Activated T-helper 17 cell treated with anti-CD3 and anti-CD28 coated beads, Interleukin-2, amount 50 U/mL, for 72 hours (primary cell): ENCODE results near the gene KCNK4. TPM values are rescaled to one million over a fixed set of nuclear protein-coding genes. Genes with fewer than 3 reads are reported as not detected.

Experiments used
- ATAC-seq: fragments of 150-1000 bp; cut with Tn5 transposase; replicated peaks from 2 replicates; pipeline ENCODE4 v1.10.0; 2021; ENCODE audit warnings: mild to moderate bottlenecking, moderate library complexity
- H3K27ac Mint-ChIP-seq: one replicate; pipeline ENCODE4 v1.8.0; 2022; ENCODE audit warnings: mixed read lengths
- H3K27me3 Mint-ChIP-seq: one replicate; pipeline ENCODE4 v1.8.0; 2022; ENCODE audit warnings: mixed read lengths
- H3K36me3 Mint-ChIP-seq: one replicate; pipeline ENCODE4 v1.8.0; 2022; ENCODE audit warnings: low read depth, mild to moderate bottlenecking, mixed read lengths
- H3K4me1 Mint-ChIP-seq: one replicate; pipeline ENCODE4 v1.8.0; 2022; ENCODE audit warnings: mixed read lengths
- H3K4me3 Mint-ChIP-seq: one replicate; pipeline ENCODE4 v1.8.0; 2022; ENCODE audit warnings: mild to moderate bottlenecking, mixed read lengths
- H3K9me3 Mint-ChIP-seq: one replicate; pipeline ENCODE4 v1.8.0; 2022; ENCODE audit warnings: mixed read lengths
- total RNA-seq, 2 donors: library from RNA; stranded (reverse); gene quantifications; one replicate each; pipeline ENCODE4 v1.2.3, GENCODE V29; 2022

Gene KCNK4
- total RNA-seq, 2 donors from 2014 or later, result not detected

DNA sequence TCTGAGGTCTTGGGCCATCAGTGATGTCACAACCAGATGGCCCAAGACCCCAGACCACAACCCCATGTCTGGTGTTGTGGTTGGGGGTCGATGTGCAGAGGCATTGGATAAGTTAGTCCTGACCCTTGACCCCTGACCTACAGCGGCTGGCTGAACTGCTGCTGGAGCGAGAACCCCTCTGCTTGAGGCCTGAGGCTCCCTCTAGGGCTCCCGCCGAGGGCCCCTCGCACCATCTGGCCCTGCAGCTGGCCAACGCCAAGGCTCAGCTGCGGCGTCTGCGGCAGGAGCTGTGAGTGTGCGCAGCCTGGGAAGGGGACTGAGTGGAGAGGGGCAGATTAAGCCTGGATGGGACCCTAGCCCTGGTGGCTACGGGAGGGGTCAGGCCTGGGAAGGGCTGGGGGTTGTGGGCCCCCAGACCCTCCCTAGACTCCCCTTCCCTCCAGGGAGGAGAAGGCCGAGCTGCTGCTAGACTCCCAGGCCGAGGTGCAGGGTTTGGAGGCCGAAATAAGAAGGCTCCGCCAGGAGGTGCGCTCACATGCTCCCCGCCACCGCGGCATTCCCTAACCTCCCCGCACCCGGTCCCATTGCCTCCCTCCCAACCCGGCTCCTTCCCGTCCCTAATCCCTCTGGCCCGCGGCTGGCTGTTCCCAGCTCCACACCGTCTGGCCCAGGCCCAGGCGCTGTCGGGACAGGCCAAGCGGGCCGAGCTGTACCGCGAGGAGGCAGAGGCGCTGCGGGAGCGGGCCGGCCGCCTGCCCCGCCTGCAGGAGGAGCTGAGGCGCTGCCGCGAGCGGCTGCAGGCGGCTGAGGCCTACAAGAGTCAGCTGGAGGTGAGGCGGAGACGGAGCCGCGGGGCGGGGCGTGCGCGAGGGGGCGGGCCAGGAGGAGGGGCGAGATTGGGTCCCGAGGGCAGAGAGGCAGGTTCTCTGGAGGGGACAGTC lies 51.0 kb downstream of the KCNK4 start:
- H3K9me3 Mint-ChIP-seq, result no peaks in the 10 kb centered on the region
- peak; percentile 63 for ATAC-seq
- peaks cover 61% of the 10 kb centered on the region for H3K36me3 Mint-ChIP-seq
- H3K27me3 Mint-ChIP-seq, result no peaks in the 10 kb centered on the region
- peak overlapping the region; percentile 96 for H3K4me3 Mint-ChIP-seq
- H3K4me1 Mint-ChIP-seq, result peaks cover 8% of the 10 kb centered on the region
- no peak overlapping the region for H3K27ac Mint-ChIP-seq

DNA sequence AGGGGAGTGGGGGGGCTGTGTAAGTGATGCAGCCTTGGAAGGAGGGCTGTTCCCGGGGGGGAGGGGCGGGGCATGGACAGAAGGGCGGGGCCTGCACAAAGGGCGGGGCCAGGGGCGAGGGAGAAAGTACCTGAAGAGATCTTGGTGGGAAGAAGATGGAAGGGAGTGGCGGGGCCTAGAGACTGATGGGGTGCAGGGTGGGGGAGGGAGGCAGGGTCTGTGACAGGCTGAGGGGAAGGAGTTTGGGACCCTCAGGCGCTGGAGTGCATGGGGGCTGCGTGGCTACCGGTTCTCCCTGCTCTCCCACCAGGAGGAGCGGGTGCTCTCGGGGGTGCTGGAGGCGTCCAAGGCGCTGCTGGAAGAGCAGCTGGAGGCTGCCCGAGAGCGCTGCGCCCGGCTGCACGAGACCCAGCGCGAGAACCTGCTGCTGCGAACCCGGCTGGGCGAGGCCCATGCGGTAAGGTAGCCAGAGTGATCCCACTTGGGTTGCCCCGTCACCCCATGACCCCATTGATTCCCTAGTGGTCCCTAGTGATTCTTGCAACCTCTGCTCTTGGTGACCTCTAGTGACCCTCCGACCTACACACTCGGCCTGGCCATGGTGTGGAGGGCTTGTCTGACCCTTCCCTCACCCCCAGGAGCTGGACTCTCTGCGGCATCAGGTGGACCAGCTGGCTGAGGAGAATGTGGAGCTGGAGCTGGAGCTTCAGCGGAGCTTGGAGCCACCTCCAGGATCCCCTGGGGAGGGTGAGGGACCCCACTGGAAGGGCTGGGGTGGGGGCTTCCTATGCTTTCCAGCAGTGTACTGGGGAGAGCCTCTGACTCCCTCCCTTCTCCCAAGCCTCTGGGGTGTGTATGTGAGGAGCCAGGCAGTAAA lies 52.0 kb downstream of the KCNK4 start:
- H3K9me3 Mint-ChIP-seq, result no peaks in the 10 kb centered on the region
- ATAC-seq, result no peak
- H3K27me3 Mint-ChIP-seq, result no peaks in the 10 kb centered on the region
- no peak overlapping the region for H3K27ac Mint-ChIP-seq
- H3K36me3 Mint-ChIP-seq, result peaks cover 62% of the 10 kb centered on the region
- H3K4me1 Mint-ChIP-seq, result peaks cover 8% of the 10 kb centered on the region
- peak overlapping the region; percentile 96 for H3K4me3 Mint-ChIP-seq

DNA sequence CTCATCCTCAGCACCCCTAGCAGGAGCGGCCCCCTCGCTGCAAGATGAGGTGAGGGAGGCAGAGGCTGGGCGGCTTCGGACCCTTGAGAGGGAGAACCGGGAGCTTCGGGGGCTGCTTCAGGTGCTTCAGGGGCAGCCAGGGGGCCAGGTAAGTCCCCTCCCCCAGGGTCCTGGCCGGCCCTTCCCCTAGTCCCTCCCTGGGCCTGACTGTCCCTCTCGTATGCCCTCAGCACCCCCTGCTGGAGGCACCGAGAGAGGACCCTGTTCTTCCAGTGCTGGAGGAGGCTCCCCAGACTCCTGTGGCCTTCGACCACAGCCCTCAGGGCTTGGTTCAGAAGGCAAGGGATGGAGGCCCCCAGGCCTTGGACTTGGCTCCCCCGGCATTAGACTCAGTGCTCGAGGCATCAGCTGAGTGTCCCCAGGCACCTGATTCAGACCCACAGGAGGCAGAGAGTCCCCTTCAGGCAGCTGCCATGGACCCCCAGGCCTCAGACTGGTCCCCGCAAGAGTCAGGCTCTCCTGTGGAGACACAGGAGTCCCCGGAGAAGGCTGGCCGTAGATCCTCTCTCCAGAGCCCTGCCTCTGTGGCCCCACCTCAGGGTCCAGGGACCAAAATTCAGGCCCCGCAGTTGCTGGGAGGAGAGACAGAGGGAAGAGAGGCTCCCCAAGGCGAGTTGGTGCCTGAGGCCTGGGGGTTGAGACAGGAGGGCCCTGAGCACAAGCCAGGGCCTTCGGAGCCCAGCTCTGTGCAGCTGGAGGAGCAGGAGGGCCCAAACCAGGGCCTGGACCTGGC lies 52.9 kb downstream of the KCNK4 start:
- Mint-ChIP-seq H3K27ac (no peak overlapping the region), H3K4me3 (no peak overlapping the region)
- no peak for ATAC-seq

DNA sequence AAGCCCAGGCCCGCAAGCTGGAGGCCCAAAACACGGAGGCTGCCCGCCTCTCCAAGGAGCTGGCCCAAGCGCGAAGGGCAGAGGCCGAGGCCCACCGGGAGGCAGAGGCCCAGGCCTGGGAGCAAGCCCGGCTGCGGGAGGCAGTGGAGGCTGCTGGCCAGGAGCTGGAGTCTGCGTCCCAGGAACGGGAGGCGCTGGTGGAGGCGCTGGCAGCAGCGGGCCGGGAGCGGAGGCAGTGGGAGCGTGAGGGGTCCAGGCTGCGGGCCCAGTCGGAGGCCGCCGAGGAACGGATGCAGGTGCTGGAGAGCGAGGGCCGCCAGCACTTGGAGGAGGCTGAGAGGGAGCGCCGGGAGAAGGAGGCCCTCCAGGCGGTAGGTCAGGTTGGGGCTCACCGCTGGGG lies 53.7 kb downstream of the KCNK4 start:
- Mint-ChIP-seq H3K27ac (no peak overlapping the region), H3K4me3 (no peak overlapping the region), H3K36me3 (peaks cover 59% of the 10 kb centered on the region), H3K27me3 (no peaks in the 10 kb centered on the region), H3K9me3 (no peaks in the 10 kb centered on the region), H3K4me1 (no peaks in the 10 kb centered on the region)
- no peak for ATAC-seq

More for the DNA sequence above, 52.9 kb downstream of the KCNK4 start:
- peaks cover 61% of the 10 kb centered on the region for H3K36me3 Mint-ChIP-seq
- peaks cover 8% of the 10 kb centered on the region for H3K4me1 Mint-ChIP-seq
- H3K9me3 Mint-ChIP-seq, result no peaks in the 10 kb centered on the region
- H3K27me3 Mint-ChIP-seq, result no peaks in the 10 kb centered on the region

DNA sequence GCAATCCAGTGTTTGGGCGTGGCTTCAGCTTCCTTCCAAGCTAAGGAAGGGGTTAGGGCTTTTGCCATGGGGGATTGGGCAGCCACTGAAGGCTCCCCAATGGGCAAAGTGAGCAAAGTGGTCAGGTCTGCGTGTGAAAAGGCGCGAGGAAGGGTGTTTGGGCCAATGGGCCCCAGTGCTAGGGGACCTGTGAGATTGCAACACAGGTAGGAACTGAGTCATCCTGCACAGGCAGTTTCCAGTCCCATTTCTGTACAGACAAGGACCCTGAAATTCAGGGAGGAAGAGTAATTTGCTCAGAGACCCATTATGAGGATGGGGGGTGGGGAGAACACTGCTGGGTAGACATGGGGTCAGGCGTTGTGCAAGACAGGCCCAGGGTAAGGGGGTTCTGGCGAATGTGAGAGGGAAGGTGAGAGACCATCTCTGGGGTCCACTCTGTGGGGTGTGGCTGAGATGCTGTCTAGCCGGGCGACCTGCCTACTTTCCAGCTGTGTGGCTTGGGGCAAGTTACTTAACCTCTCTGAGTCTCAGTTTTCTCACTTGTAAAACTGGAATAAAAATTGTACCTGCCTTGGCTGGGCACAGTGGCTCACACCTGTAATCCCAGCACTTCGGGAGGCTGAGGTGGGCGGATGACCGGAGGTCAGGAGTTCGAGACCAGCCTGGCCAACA lies 56.2 kb downstream of the KCNK4 start:
- H3K27ac Mint-ChIP-seq, result peak overlapping the region; percentile 33
- no peaks in the 10 kb centered on the region for H3K9me3 Mint-ChIP-seq
- H3K27me3 Mint-ChIP-seq, result no peaks in the 10 kb centered on the region
- H3K36me3 Mint-ChIP-seq, result peaks cover 47% of the 10 kb centered on the region
- H3K4me1 Mint-ChIP-seq, result no peaks in the 10 kb centered on the region
- ATAC-seq, result no peak
- H3K4me3 Mint-ChIP-seq, result no peak overlapping the region

DNA sequence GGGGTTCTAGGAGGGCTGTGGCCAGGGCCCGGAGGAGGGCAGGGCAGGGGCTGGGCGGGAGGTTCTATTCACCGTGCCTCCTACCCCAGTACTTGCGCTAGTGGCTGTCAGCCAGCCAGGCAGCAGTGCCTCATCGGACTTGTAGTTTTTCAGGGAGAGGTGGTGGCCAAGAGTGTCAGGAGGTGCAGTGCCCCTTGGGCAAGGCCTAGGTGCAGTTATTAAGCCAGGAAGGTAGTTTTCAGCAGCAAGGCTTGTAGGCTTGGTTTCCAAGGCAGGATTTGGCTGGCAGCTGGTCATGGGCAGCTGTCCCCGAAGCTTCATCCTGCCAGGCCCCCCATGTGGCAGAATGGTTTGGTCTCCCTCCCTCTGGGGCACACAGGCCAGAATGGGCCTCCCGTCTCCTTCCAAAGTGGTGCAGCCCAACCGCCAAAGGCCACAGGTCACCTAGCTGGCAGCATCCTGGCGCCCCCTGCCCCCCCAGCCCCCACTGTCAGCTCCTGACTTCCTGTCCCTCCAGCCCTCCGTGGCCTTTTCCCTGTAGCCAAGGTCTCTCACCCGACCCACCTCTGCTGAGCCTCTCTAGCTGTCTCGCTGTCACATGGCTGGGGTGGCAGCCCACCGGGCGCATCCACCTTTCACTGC lies 57.4 kb downstream of the KCNK4 start:
- Mint-ChIP-seq H3K27me3 (no peaks in the 10 kb centered on the region), H3K9me3 (no peaks in the 10 kb centered on the region), H3K27ac (no peak overlapping the region), H3K4me3 (no peak overlapping the region), H3K4me1 (no peaks in the 10 kb centered on the region), H3K36me3 (peaks cover 47% of the 10 kb centered on the region)
- no peak for ATAC-seq

DNA sequence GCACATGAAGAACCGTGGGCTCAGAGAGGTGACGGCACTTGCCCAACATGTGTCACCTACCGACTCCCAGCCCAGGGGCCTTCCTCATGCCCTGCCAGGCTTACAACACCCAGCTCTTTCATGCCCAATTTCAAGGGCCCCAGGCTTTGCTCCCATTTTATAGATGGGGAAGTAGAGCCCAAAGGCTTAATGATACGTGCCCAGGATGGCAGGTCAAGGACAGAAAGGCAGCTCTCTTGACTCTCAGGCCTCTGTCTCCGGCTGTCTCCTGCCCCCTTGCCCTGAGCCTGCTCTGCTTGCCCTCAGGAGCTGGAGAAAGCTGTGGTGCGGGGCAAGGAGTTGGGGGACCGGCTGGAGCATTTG lies 57.9 kb downstream of the KCNK4 start:
- peaks cover 47% of the 10 kb centered on the region for H3K36me3 Mint-ChIP-seq
- no peak for ATAC-seq
- no peaks in the 10 kb centered on the region for H3K4me1 Mint-ChIP-seq
- no peaks in the 10 kb centered on the region for H3K27me3 Mint-ChIP-seq
- no peak overlapping the region for H3K27ac Mint-ChIP-seq
- no peaks in the 10 kb centered on the region for H3K9me3 Mint-ChIP-seq
- no peak overlapping the region for H3K4me3 Mint-ChIP-seq

DNA sequence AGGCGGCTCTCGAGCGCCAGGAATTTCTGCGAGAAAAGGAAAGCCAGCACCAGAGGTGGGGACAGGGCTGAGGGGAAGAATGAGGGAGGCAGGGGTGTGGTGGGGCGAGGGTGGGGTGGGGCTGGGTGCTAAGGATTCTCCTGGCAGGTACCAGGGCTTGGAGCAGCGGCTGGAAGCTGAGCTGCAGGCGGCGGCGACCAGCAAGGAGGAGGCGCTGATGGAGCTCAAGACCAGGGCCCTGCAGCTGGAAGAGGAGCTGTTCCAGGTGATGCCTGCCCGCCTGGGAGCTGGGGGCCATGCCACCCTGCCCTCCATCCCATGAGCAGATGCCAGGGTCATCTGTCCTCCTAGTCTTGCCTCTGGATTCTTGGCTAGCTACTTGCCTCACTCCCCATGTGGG lies 58.3 kb downstream of the KCNK4 start:
- Mint-ChIP-seq H3K4me3 (no peak overlapping the region), H3K4me1 (no peaks in the 10 kb centered on the region), H3K27me3 (no peaks in the 10 kb centered on the region), H3K9me3 (no peaks in the 10 kb centered on the region), H3K36me3 (peaks cover 47% of the 10 kb centered on the region), H3K27ac (no peak overlapping the region)
- no peak for ATAC-seq

Other genes starting within 250 kb of the KCNK4 start
- gene MACROD1, start 125.2 kb upstream of the KCNK4 start, total RNA-seq, result 1 to 10 TPM; 5.4 to 9.6 TPM
- gene STIP1, start 105.1 kb upstream of the KCNK4 start, total RNA-seq, result 100 to 1,000 TPM; 259 to 462 TPM
- 100 to 1,000 TPM; 172 to 191 TPM for gene FERMT3, start 84.6 kb upstream of the KCNK4 start, total RNA-seq
- 10 to 100 TPM; 20.3 to 48.4 TPM for gene TRPT1, start 65.1 kb upstream of the KCNK4 start, total RNA-seq
- gene NUDT22, start 65.0 kb upstream of the KCNK4 start, total RNA-seq, result 10 to 100 TPM; 77.4 to 98.4 TPM
- gene DNAJC4, start 60.8 kb upstream of the KCNK4 start, total RNA-seq, result 10 to 100 TPM; 19.9 to 39.7 TPM
- 10 to 100 TPM; 74.1 to 83.5 TPM for gene VEGFB, start 56.7 kb upstream of the KCNK4 start, total RNA-seq
- gene FKBP2, start 50.2 kb upstream of the KCNK4 start, total RNA-seq, result 10 to 100 TPM; 16.3 to 45.2 TPM
- 100 to 1,000 TPM; 236 to 276 TPM for gene PPP1R14B, start 44.4 kb upstream of the KCNK4 start, total RNA-seq
- gene PLCB3, start 39.8 kb upstream of the KCNK4 start, total RNA-seq, result 10 to 100 TPM; 13.1 to 22.8 TPM
- gene BAD, start 6.6 kb upstream of the KCNK4 start, total RNA-seq, result 10 to 100 TPM; 21.5 to 38.5 TPM
- gene GPR137, start 5.5 kb upstream of the KCNK4 start, total RNA-seq, result 10 to 100 TPM; 40.6 to 41.4 TPM
- gene CATSPERZ, start 9.1 kb downstream of the KCNK4 start, total RNA-seq, result not detected
- gene ESRRA, start 14.2 kb downstream of the KCNK4 start, total RNA-seq, result 10 to 100 TPM; 31.2 to 55.7 TPM
- gene TRMT112, start 26.3 kb downstream of the KCNK4 start, total RNA-seq, result 100 to 1,000 TPM; 157 to 218 TPM
- 100 to 1,000 TPM; 124 to 164 TPM for gene PRDX5, start 26.8 kb downstream of the KCNK4 start, total RNA-seq
- 100 to 1,000 TPM; 120 to 125 TPM for gene CCDC88B, start 48.9 kb downstream of the KCNK4 start, total RNA-seq
- 10 to 100 TPM; 14.8 to 33.3 TPM for gene RPS6KA4, start 67.9 kb downstream of the KCNK4 start, total RNA-seq